ENCODE results near the gene VAMP2.

VAMP2 gene

GRCh38 chr17:8162233-8162996 lies at the start of gene VAMP2:
TSS of gene VAMP2 (minus strand) at chr17:8162948. CDS start at chr17:8162879, 69 bp downstream.
- DNase-seq: peak in 1 of 2 experiments; percentile 48

- DNase-seq: no peak
Observed at GRCh38 chr17:8210761-8211458, 48.2 kb upstream of the VAMP2 start.

- peak; percentile 91 to 94 for DNase-seq
Observed at GRCh38 chr17:8209907-8210760, 47.4 kb upstream of the VAMP2 start, which contains the start of gene AURKB. TSS of gene AURKB (minus strand) at chr17:8210575. CDS start at chr17:8210224, 351 bp downstream.

GRCh38 chr17:8206536-8206935 lies 43.8 kb upstream of the VAMP2 start:
- DNase-seq: no peak

- no peak for DNase-seq
Observed at GRCh38 chr17:8204761-8205555, 42.2 kb upstream of the VAMP2 start.

GRCh38 chr17:8192070-8192815 lies 29.5 kb upstream of the VAMP2 start:
- DNase-seq: peak in 1 of 2 experiments; percentile 57

GRCh38 chr17:8190506-8190905 lies 27.8 kb upstream of the VAMP2 start:
- no peak for DNase-seq

- peak; percentile 92 to 99 for DNase-seq
Observed at GRCh38 chr17:8189711-8190477, 27.1 kb upstream of the VAMP2 start, which contains the start of gene BORCS6. TSS of gene BORCS6 (minus strand) at chr17:8190180. CDS start at chr17:8190140, 40 bp downstream.

GRCh38 chr17:8189041-8189710 lies 26.4 kb upstream of the VAMP2 start:
- no peak for DNase-seq

GRCh38 chr17:8188263-8188839 lies 25.6 kb upstream of the VAMP2 start:
- DNase-seq: no peak

- peak; percentile 99 to 100 for DNase-seq
Observed at GRCh38 chr17:8187517-8188262, 24.9 kb upstream of the VAMP2 start.

- peak; percentile 90 to 95 for DNase-seq
Observed at GRCh38 chr17:8186787-8187516, 24.2 kb upstream of the VAMP2 start.

GRCh38 chr17:8186446-8186786 lies 23.7 kb upstream of the VAMP2 start:
- no peak for DNase-seq

GRCh38 chr17:8185582-8186445 lies 23.1 kb upstream of the VAMP2 start:
- DNase-seq: peak; percentile 54 to 86

GRCh38 chr17:8176998-8177731 lies 14.4 kb upstream of the VAMP2 start:
- DNase-seq: no peak

GRCh38 chr17:8176197-8176940 lies 13.6 kb upstream of the VAMP2 start, which contains the start of gene TMEM107:
TSS of gene TMEM107 (minus strand) at chr17:8176380. CDS start at chr17:8176286, 94 bp downstream.
- peak; percentile 84 to 86 for DNase-seq

All from SW 1271 (cell line).